Hepatocyte (in vitro differentiated cells): ENCODE measurements around the gene KIF1B. TPM values are rescaled to one million over a fixed set of nuclear protein-coding genes. Genes with fewer than 3 reads are reported as not detected.
A peak's percentile ranks its signal among the peaks of the same experiment; 100 is the strongest.

Experiments
- DNase-seq: peaks from one replicate; pipeline ENCODE4 v3.0.0-alpha.2; 2016; ENCODE audit warnings: low spot score
- H2AFZ ChIP-seq: fragments of 200-600 bp; sonication (generic); 2 replicates; pipeline ENCODE4 v1.6.0; 2016; ENCODE audit warnings: antibody characterized with exemption, mild to moderate bottlenecking
- H3K27ac ChIP-seq: fragments of 200-600 bp; sonication (generic); 2 replicates; pipeline ENCODE4 v1.5.1; 2016; ENCODE audit warnings: mild to moderate bottlenecking
- H3K27me3 ChIP-seq: fragments of 200-600 bp; sonication (generic); 2 replicates; pipeline ENCODE4 v1.6.1; 2016
- H3K36me3 ChIP-seq: fragments of 200-600 bp; sonication (generic); replicated peaks from 2 replicates; pipeline ENCODE4 v1.5.1; 2016; ENCODE audit warnings: low read depth; ENCODE audit not compliant: insufficient read depth
- H3K4me1 ChIP-seq: fragments of 200-600 bp; sonication (generic); 2 replicates; pipeline ENCODE4 v1.5.1; 2016; ENCODE audit warnings: mild to moderate bottlenecking, moderate library complexity; ENCODE audit not compliant: insufficient read depth
- H3K4me2 ChIP-seq: fragments of 200-600 bp; sonication (generic); 2 replicates; pipeline ENCODE4 v1.6.0; 2016
- H3K4me3 ChIP-seq: fragments of 200-600 bp; sonication (generic); 2 replicates; pipeline ENCODE4 v1.5.1; 2016; ENCODE audit warnings: mild to moderate bottlenecking
- H3K79me2 ChIP-seq: fragments of 200-600 bp; sonication (generic); 2 replicates; pipeline ENCODE4 v1.6.0; 2017; ENCODE audit warnings: mild to moderate bottlenecking
- H3K9me2 ChIP-seq: fragments of 200-600 bp; sonication (generic); replicated peaks from 2 replicates; pipeline ENCODE4 v1.6.0; 2017; ENCODE audit warnings: mild to moderate bottlenecking; ENCODE audit not compliant: insufficient read depth
- H3K9me3 ChIP-seq: fragments of 200-600 bp; sonication (generic); 2 replicates; pipeline ENCODE4 v1.5.1; 2016; ENCODE audit warnings: low read depth, mild to moderate bottlenecking
- H4K20me1 ChIP-seq: fragments of 200-600 bp; sonication (generic); 2 replicates; pipeline ENCODE4 v1.6.0; 2016; ENCODE audit warnings: mild to moderate bottlenecking; ENCODE audit not compliant: insufficient read depth, poor library complexity, severe bottlenecking
- EZH2 ChIP-seq: fragments of 200-600 bp; sonication (generic); IDR thresholded peaks from 2 replicates; pipeline ENCODE4 v1.6.1; 2016; ENCODE audit warnings: antibody characterized with exemption, mild to moderate bottlenecking, borderline replicate concordance
- EZH2phosphoT487 ChIP-seq: fragments of 200-600 bp; sonication (generic); IDR thresholded peaks from one replicate; pipeline ENCODE4 v1.6.1; 2018; ENCODE audit warnings: antibody characterized with exemption, mild to moderate bottlenecking, low read depth, moderate library complexity; ENCODE audit not compliant: unreplicated experiment, severe bottlenecking
- WGBS: methylation state at CpG from one replicate; pipeline ENCODE4 v1.1.6; 2016; ENCODE audit warnings: low lambda C conversion rate; ENCODE audit errors: missing lambda C conversion rate; 5-methylcytosine and 5-hydroxymethylcytosine counted together
- polyA plus RNA-seq: library from polyadenylated mRNA; unstranded; fragments of >200 nt; fragmentation: Nextera tagmentation; extraction: Ambion mirVana; gene quantifications from 2 replicates; pipeline ENCODE4 v1.2.1, GENCODE V29; 2016
- total RNA-seq: library from RNA; depleted of rRNA; stranded (reverse); fragments of >200 nt; gene quantifications from 2 replicates; pipeline ENCODE4 v1.2.3, GENCODE V29; 2014
- TF ChIP-seq, protein P1 (sequence below): fragments of 200-600 bp; sonication (generic); IDR thresholded peaks from 2 replicates; pipeline ENCODE4 v1.5.1; 2016; ENCODE audit warnings: antibody characterized with exemption, mild to moderate bottlenecking; ENCODE audit not compliant: poor library complexity

Gene KIF1B
- total and polyA plus RNA-seq, 2 experiments from 2014 or later, result 14.6 to 37.0 TPM

DNA sequence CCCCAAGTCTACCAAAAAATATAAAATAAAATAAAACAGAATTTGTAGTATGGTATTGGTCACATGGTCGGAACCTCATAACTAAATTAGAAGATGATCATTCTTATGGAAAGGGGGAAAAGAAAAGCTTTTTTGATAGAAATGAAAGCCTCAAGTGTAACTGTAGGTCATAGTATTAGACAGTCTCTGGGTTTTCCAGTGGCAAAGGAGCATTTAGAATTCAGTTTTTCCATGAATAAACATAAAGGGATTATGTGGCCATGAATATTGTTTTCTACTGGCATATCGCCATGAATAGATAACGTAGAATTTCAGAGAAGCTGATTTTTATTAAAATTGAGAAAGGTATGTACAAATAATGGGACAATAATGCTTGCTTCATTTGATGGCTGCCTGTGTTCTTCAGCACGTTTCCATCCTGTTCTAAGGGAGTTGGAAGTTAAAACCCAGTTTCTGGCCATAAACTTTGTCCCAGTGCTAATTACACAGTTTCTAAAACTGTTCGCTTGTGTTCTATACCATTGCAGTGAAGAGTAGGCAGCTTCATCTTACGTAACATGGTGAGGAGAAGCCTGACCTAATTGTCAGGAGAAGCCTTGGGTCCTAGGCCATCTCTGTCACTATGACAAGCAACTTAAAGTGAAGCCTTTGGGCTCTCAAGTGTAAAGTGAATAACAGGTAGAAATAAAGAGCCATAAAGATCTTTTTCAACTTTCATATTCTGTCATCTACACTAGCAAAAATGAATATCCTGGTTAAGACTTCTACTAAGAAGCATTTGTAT lies 118.0 kb downstream of the KIF1B start:
- Histone ChIP-seq H3K36me3 (no peaks in the 10 kb centered on the region), H3K27ac (no peak overlapping the region)
- TF ChIP-seq, protein P1, sequence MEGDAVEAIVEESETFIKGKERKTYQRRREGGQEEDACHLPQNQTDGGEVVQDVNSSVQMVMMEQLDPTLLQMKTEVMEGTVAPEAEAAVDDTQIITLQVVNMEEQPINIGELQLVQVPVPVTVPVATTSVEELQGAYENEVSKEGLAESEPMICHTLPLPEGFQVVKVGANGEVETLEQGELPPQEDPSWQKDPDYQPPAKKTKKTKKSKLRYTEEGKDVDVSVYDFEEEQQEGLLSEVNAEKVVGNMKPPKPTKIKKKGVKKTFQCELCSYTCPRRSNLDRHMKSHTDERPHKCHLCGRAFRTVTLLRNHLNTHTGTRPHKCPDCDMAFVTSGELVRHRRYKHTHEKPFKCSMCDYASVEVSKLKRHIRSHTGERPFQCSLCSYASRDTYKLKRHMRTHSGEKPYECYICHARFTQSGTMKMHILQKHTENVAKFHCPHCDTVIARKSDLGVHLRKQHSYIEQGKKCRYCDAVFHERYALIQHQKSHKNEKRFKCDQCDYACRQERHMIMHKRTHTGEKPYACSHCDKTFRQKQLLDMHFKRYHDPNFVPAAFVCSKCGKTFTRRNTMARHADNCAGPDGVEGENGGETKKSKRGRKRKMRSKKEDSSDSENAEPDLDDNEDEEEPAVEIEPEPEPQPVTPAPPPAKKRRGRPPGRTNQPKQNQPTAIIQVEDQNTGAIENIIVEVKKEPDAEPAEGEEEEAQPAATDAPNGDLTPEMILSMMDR, result no peak
- TF ChIP-seq EZH2phosphoT487, result no peak
- TF ChIP-seq EZH2, result no peak

DNA sequence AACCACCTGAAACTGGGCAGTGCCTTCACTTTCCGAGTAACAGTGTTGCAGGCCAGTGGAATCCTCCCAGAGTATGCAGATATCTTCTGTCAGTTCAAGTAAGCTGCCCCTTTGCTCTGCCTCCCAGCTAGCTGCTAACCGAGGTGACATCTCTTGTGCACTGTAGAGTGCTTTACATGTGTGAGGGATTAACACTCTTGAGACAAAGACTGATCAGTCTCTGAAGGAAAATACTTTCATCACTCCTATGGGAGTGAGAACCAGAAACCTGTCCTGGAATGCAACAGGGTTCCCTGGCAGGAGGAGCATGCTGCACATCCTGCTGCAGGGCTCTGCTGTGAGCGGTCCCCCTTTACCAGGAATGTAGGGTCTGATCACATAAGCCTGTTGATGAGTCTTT lies 127.1 kb downstream of the KIF1B start:
- Histone ChIP-seq H3K36me3 (no peaks in the 10 kb centered on the region), H4K20me1 (no peaks in the 10 kb centered on the region), H3K27ac (no peak overlapping the region), H3K79me2 (no peaks in the 10 kb centered on the region), H2AFZ (no peak overlapping the region), H3K4me3 (no peak overlapping the region), H3K4me2 (no peak overlapping the region), H3K9me2 (no peaks in the 10 kb centered on the region), H3K9me3 (no peaks in the 10 kb centered on the region), H3K27me3 (no peaks in the 10 kb centered on the region), H3K4me1 (no peaks in the 10 kb centered on the region)
- TF ChIP-seq, protein P1, result no peak
- TF ChIP-seq EZH2phosphoT487 (no peak), EZH2 (no peak)
- WGBS, result 77% methylated on average over 3 of the region's 3 CpGs
- DNase-seq, result no peak

More for the DNA sequence above, 118.0 kb downstream of the KIF1B start:
- Histone ChIP-seq H3K4me2 (no peak overlapping the region), H3K9me3 (no peaks in the 10 kb centered on the region), H3K9me2 (no peaks in the 10 kb centered on the region), H3K27me3 (no peaks in the 10 kb centered on the region), H4K20me1 (no peaks in the 10 kb centered on the region), H2AFZ (no peak overlapping the region), H3K4me3 (no peak overlapping the region), H3K4me1 (no peaks in the 10 kb centered on the region), H3K79me2 (no peaks in the 10 kb centered on the region)
- no peak for DNase-seq
- 95% methylated on average over 6 of the region's 6 CpGs for WGBS

DNA sequence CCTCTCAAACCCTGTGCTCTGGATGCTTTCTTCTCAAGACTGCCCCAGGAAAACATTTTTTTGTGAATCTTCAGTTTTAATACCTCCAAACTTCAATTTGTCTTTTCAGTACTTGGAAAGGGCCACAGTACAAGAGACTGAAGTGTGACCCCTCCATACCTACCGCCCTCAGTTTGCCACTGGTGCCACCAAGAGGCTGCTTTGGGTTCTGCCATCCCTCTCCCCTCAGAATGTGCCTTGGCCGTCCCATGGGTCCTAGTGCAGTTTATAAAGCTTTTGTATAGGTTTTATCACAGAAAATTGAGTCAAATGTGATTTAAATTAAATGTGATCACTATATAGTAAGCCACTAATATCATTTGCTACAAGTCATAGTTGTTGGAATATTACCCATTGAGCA lies 127.7 kb downstream of the KIF1B start:
- Histone ChIP-seq H4K20me1 (no peaks in the 10 kb centered on the region), H2AFZ (no peak overlapping the region), H3K4me3 (no peak overlapping the region), H3K4me2 (no peak overlapping the region), H3K9me2 (no peaks in the 10 kb centered on the region), H3K79me2 (no peaks in the 10 kb centered on the region), H3K36me3 (no peaks in the 10 kb centered on the region), H3K4me1 (no peaks in the 10 kb centered on the region), H3K27me3 (no peaks in the 10 kb centered on the region), H3K27ac (no peak overlapping the region), H3K9me3 (no peaks in the 10 kb centered on the region)
- peak; percentile 62 for DNase-seq
- 51% methylated on average over 2 of the region's 2 CpGs for WGBS
- no peak for TF ChIP-seq EZH2phosphoT487
- TF ChIP-seq, protein P1, result peak; percentile 62
- TF ChIP-seq EZH2, result no peak
